Parathyroid adenoma (tissue), 2 donors: ENCODE measurements around the gene TMEM168.

Experiments used
- H2AFZ ChIP-seq: fragments of 300-600 bp; sonication (generic); one replicate; pipeline ENCODE4 v1.7.0; 2017; ENCODE audit warnings: antibody characterized with exemption, mild to moderate bottlenecking
- H3K27ac ChIP-seq: fragments of 300-600 bp; sonication (generic); one replicate; pipeline ENCODE4 v1.7.0; 2017
- H3K27me3 ChIP-seq: fragments of 300-600 bp; sonication (generic); one replicate; pipeline ENCODE4 v1.7.0; 2017; ENCODE audit warnings: low read length; ENCODE audit not compliant: control insufficient read depth, insufficient read depth
- H3K36me3 ChIP-seq: fragments of 300-600 bp; sonication (generic); one replicate; pipeline ENCODE4 v1.7.0; 2017; ENCODE audit warnings: low read length; ENCODE audit not compliant: control insufficient read depth, insufficient read depth
- H3K4me1 ChIP-seq: fragments of 300-600 bp; sonication (generic); one replicate; pipeline ENCODE4 v1.7.0; 2017; ENCODE audit warnings: control low read depth
- H3K4me2 ChIP-seq: fragments of 300-600 bp; sonication (generic); one replicate; pipeline ENCODE4 v1.7.0; 2017; ENCODE audit warnings: low read length
- H3K4me3 ChIP-seq: fragments of 300-600 bp; sonication (generic); one replicate; pipeline ENCODE4 v1.7.0; 2017; ENCODE audit warnings: low read depth, low read length
- H3K79me2 ChIP-seq: fragments of 300-600 bp; sonication (generic); one replicate; pipeline ENCODE4 v1.7.0; 2017; ENCODE audit warnings: control low read depth
- H3K9ac ChIP-seq: fragments of 300-600 bp; sonication (generic); one replicate; pipeline ENCODE4 v1.7.0; 2017; ENCODE audit warnings: mild to moderate bottlenecking
- H3K9me3 ChIP-seq: fragments of 300-600 bp; sonication (generic); one replicate; pipeline ENCODE4 v1.7.0; 2017; ENCODE audit warnings: low read length; ENCODE audit not compliant: control insufficient read depth
- TF ChIP-seq, protein P1 (sequence below): fragments of 300-600 bp; sonication (generic); IDR thresholded peaks from one replicate; pipeline ENCODE4 v1.7.0; 2017; ENCODE audit warnings: antibody characterized with exemption, mild to moderate bottlenecking
- donor health status: primary hyperparathyroidism.

TMEM168 gene

DNA sequence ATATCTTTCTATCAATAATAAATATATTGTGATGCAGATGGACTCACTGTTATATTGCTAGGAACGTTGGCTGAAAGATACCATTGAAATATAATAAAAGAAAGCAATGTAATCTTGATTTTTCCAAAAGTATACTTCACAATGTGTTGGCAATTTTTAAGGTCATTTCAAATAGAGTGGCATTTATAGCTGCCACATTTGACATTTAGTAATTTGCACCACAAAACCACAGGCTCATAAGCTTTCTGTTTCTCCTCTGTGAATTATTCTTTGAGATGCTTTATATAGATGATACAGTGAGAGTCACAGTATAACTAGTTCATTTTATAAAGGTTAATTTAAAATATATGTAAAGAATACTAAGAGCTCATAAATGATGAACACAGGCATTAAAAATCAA lies 44.6 kb downstream of the TMEM168 start:
- H2AFZ ChIP-seq = no peak overlapping the region
- no peaks in the 10 kb centered on the region for H3K79me2 ChIP-seq
- no peaks in the 10 kb centered on the region for H3K9me3 ChIP-seq
- H3K4me3 ChIP-seq = no peak overlapping the region
- H3K27me3 ChIP-seq = no peaks in the 10 kb centered on the region
- no peaks in the 10 kb centered on the region for H3K36me3 ChIP-seq
- H3K4me2 ChIP-seq = no peak overlapping the region
- no peaks in the 10 kb centered on the region for H3K4me1 ChIP-seq
- H3K9ac ChIP-seq = no peak overlapping the region
- H3K27ac ChIP-seq = no peak overlapping the region
- TF ChIP-seq, protein P1, sequence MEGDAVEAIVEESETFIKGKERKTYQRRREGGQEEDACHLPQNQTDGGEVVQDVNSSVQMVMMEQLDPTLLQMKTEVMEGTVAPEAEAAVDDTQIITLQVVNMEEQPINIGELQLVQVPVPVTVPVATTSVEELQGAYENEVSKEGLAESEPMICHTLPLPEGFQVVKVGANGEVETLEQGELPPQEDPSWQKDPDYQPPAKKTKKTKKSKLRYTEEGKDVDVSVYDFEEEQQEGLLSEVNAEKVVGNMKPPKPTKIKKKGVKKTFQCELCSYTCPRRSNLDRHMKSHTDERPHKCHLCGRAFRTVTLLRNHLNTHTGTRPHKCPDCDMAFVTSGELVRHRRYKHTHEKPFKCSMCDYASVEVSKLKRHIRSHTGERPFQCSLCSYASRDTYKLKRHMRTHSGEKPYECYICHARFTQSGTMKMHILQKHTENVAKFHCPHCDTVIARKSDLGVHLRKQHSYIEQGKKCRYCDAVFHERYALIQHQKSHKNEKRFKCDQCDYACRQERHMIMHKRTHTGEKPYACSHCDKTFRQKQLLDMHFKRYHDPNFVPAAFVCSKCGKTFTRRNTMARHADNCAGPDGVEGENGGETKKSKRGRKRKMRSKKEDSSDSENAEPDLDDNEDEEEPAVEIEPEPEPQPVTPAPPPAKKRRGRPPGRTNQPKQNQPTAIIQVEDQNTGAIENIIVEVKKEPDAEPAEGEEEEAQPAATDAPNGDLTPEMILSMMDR = no peak

GRCh38 chr7:112744818-112745217 lies 45.4 kb downstream of the TMEM168 start:
- Histone ChIP-seq H3K27ac (no peak overlapping the region), H3K4me1 (no peaks in the 10 kb centered on the region), H3K4me2 (no peak overlapping the region), H3K79me2 (no peaks in the 10 kb centered on the region), H3K27me3 (no peaks in the 10 kb centered on the region), H3K4me3 (no peak overlapping the region), H3K9me3 (no peaks in the 10 kb centered on the region), H3K9ac (no peak overlapping the region), H3K36me3 (no peaks in the 10 kb centered on the region), H2AFZ (no peak overlapping the region)
- TF ChIP-seq, protein P1 = no peak

DNA sequence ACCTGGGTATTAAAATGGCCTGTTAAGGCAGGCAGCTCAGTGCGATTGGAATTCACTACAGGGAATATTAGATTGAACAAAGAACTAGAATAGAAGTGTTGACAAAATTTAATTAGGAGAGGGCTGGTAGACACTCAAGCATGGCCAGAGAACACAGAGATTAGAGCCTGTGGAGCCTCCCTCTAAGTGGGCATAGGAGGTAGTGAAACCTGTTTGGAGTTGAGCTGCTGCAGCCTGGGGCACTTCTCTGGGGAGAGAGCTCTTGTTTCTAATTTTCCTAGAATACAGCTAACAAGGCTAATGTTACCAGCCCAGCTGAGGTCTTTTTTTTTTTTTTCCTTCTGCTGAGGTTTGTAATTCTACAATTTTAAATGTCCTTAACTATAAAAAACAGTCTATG lies 46.4 kb downstream of the TMEM168 start:
- no peaks in the 10 kb centered on the region for H3K36me3 ChIP-seq
- H3K27me3 ChIP-seq = no peaks in the 10 kb centered on the region
- no peak overlapping the region for H3K9ac ChIP-seq
- H3K27ac ChIP-seq = no peak overlapping the region
- H2AFZ ChIP-seq = no peak overlapping the region
- H3K4me2 ChIP-seq = no peak overlapping the region
- H3K9me3 ChIP-seq = no peaks in the 10 kb centered on the region
- H3K4me3 ChIP-seq = no peak overlapping the region
- H3K79me2 ChIP-seq = no peaks in the 10 kb centered on the region
- no peaks in the 10 kb centered on the region for H3K4me1 ChIP-seq
- TF ChIP-seq, protein P1 = no peak

DNA sequence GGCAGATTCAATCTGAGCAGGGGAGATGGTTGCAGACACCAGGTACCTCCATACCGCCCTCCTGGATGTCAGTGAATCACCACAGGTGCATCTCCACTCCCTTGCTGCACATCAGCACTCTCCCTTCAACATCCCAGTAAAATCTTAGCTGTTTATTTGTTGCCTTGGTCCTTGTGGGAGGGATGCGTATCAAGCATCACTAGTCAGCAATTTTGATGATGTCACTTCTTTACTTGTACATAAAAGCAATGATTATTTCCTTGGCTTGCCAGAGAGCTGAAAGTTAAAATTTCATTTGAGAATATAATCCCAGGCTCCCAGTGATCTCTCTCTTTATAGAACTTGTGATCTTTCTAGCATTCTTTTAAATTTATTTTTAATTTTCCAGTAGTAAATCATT lies 49.5 kb downstream of the TMEM168 start:
- Histone ChIP-seq H3K79me2 (no peaks in the 10 kb centered on the region), H3K36me3 (no peaks in the 10 kb centered on the region), H3K4me3 (no peak overlapping the region), H3K9me3 (no peaks in the 10 kb centered on the region), H3K27me3 (no peaks in the 10 kb centered on the region), H2AFZ (no peak overlapping the region), H3K9ac (no peak overlapping the region), H3K4me1 (no peaks in the 10 kb centered on the region), H3K27ac (no peak overlapping the region), H3K4me2 (no peak overlapping the region)
- TF ChIP-seq, protein P1 = no peak

DNA sequence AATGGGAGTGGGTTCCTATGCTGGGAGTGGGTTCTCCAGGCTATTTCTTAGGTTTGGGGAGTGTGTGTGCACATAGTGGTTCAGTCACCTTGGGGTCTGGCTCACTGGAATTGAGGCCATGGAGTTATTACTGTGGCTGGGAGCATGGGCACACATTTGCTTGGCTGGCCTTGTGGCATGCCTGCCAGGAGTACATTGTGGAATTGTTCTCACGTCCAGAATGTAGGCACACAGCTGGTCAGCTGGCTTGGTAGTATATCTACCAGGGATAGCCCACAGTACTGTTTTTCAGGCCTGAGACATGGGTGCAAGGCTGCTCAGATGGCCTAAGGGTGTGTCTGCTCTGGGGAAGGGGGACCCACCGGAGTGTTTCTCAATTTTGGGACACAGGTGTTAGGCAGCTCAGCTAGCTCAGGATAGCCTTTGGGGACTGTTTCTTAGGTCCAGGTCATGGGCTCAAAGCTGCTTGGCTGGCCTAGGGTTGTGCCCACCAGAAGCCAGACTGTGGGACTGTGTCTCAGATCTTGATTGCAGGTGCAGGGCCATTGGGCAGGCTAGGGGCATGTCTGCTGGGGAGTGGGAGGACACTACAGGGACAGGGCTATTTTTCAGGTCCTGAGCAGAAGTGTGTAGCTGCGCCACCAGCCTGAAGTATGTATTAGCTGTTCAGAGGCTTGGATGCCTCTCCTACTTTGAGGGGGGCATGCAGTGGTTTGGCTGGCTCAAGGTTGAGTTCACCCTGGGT lies 50.6 kb downstream of the TMEM168 start:
- TF ChIP-seq, protein P1 = no peak
- H3K36me3 ChIP-seq = no peaks in the 10 kb centered on the region
- no peak overlapping the region for H3K4me3 ChIP-seq
- no peaks in the 10 kb centered on the region for H3K79me2 ChIP-seq
- no peaks in the 10 kb centered on the region for H3K4me1 ChIP-seq
- no peaks in the 10 kb centered on the region for H3K27me3 ChIP-seq
- no peak overlapping the region for H2AFZ ChIP-seq
- no peak overlapping the region for H3K27ac ChIP-seq
- H3K4me2 ChIP-seq = no peak overlapping the region
- no peaks in the 10 kb centered on the region for H3K9me3 ChIP-seq
- no peak overlapping the region for H3K9ac ChIP-seq
